IMR-90 (cell line): ENCODE data around the gene RRP8. TPM values are rescaled to one million over a fixed set of nuclear protein-coding genes. Genes with fewer than 3 reads are reported as not detected.

Experiments
- ATAC-seq: fragments of 200-7000 bp; cut with Tn5 transposase; 2 replicates; pipeline ENCODE4 v1.9.1; 2020; ENCODE audit warnings: low read depth, mild to moderate bottlenecking, moderate library complexity
- BruUV-seq: library from RNA; stranded (reverse); fragments of 400-500 nt; replicated peaks from 2 replicates; lab custom pipeline; 2021; lab: Mats Ljungman, UMichigan
- CTCF ChIA-PET: fragments of 300-600 bp; formaldehyde crosslinking; extraction: SDS; loops from one replicate; lab custom pipeline; 2021; ENCODE audit warnings: antibody characterized with exemption; lab: Yijun Ruan, JAX
- POLR2A ChIA-PET: fragments of 300-600 bp; sonication (Branson Sonifier 250); formaldehyde crosslinking; loops from one replicate; lab custom pipeline; 2022; ENCODE audit warnings: antibody characterized with exemption; ENCODE audit not compliant: unreplicated experiment; lab: Charles Lee
- DNase-seq: peaks from one replicate; pipeline ENCODE4 v3.0.0; 2013
- H2AFZ ChIP-seq: replicated peaks from 2 replicates; pipeline ENCODE3; 2013; ENCODE audit warnings: low read length, mild to moderate bottlenecking; ENCODE audit not compliant: poor library complexity
- H2AK5ac ChIP-seq: 2 replicates; pipeline ENCODE4 v1.6.1; 2013; ENCODE audit warnings: low read depth, low read length, inconsistent platforms
- H2AK9ac ChIP-seq: replicated peaks from 2 replicates; pipeline ENCODE3; 2013; ENCODE audit warnings: mild to moderate bottlenecking, low read depth, low read length, moderate library complexity; ENCODE audit not compliant: poor library complexity
- H2BK120ac ChIP-seq: 2 replicates; pipeline ENCODE4 v1.6.1; 2013; ENCODE audit warnings: low read depth, low read length, inconsistent platforms
- H2BK15ac ChIP-seq: 3 replicates; pipeline ENCODE4 v1.6.1; 2013; ENCODE audit warnings: low read depth, low read length, inconsistent platforms
- H2BK20ac ChIP-seq: 2 replicates; pipeline ENCODE4 v1.6.1; 2013; ENCODE audit warnings: low read depth, mild to moderate bottlenecking, inconsistent platforms, low read length, moderate library complexity
- H2BK5ac ChIP-seq: 2 replicates; pipeline ENCODE4 v1.6.1; 2013; ENCODE audit warnings: mild to moderate bottlenecking, low read depth, low read length, inconsistent platforms; ENCODE audit not compliant: poor library complexity, severe bottlenecking
- H3K14ac ChIP-seq: replicated peaks from 2 replicates; pipeline ENCODE4 v1.6.1; 2013; ENCODE audit warnings: low read depth, low read length, inconsistent platforms
- H3K18ac ChIP-seq: 2 replicates; pipeline ENCODE4 v1.6.1; 2013; ENCODE audit warnings: low read depth, low read length, control low read depth
- H3K23ac ChIP-seq: 2 replicates; pipeline ENCODE4 v1.6.1; 2013; ENCODE audit warnings: low read depth, low read length, inconsistent platforms
- H3K27ac ChIP-seq: 2 replicates; pipeline ENCODE4 v1.5.1; 2013; ENCODE audit warnings: mild to moderate bottlenecking, control low read depth, low read length; ENCODE audit not compliant: insufficient read depth
- H3K27me3 ChIP-seq: 2 replicates; pipeline ENCODE4 v1.6.1; 2013; ENCODE audit warnings: low read length; ENCODE audit not compliant: control insufficient read depth, insufficient read depth
- H3K36me3 ChIP-seq: 2 replicates; pipeline ENCODE4 v1.6.1; 2013; ENCODE audit warnings: low read length, mixed read lengths; ENCODE audit not compliant: control insufficient read depth, insufficient read depth
- H3K4ac ChIP-seq: 2 replicates; pipeline ENCODE4 v1.6.1; 2013; ENCODE audit warnings: low read depth, low read length, inconsistent platforms
- H3K4me1 ChIP-seq: 2 replicates; pipeline ENCODE4 v1.6.1; 2013; ENCODE audit warnings: low read length, mixed read lengths; ENCODE audit not compliant: control insufficient read depth, insufficient read depth
- H3K4me2 ChIP-seq: 2 replicates; pipeline ENCODE4 v1.6.1; 2013; ENCODE audit warnings: low read depth, mild to moderate bottlenecking, control low read depth, low read length, moderate library complexity
- H3K4me3 ChIP-seq: 2 replicates; pipeline ENCODE4 v1.5.1; 2013; ENCODE audit warnings: low read depth, mild to moderate bottlenecking, control low read depth, low read length, moderate library complexity; ENCODE audit not compliant: insufficient read depth
- H3K56ac ChIP-seq: 2 replicates; pipeline ENCODE4 v1.6.1; 2013; ENCODE audit warnings: low read length, inconsistent platforms; ENCODE audit not compliant: insufficient read depth; ENCODE audit errors: extremely low read depth
- H3K79me1 ChIP-seq, 2 experiments: 2 replicates each; pipeline ENCODE4 v1.6.1; 2013; ENCODE audit warnings: low read length in 2 of 2, inconsistent platforms in 1 of 2, low read depth in 1 of 2
- H3K9ac ChIP-seq: 2 replicates; pipeline ENCODE4 v1.6.1; 2013; ENCODE audit warnings: low read depth, low read length, control low read depth
- H3K9me1 ChIP-seq: 2 replicates; pipeline ENCODE4 v1.6.1; 2013; ENCODE audit warnings: low read length, inconsistent platforms; ENCODE audit not compliant: insufficient read depth
- H3K9me3 ChIP-seq: 2 replicates; pipeline ENCODE4 v1.6.1; 2013; ENCODE audit warnings: low read length; ENCODE audit not compliant: control insufficient read depth, insufficient read depth
- H4K20me1 ChIP-seq: 2 replicates; pipeline ENCODE4 v1.6.1; 2013; ENCODE audit warnings: low read length, inconsistent platforms; ENCODE audit not compliant: insufficient read depth
- H4K5ac ChIP-seq: 2 replicates; pipeline ENCODE4 v1.6.1; 2013; ENCODE audit warnings: mild to moderate bottlenecking, low read depth, low read length, control low read depth
- H4K8ac ChIP-seq, 2 experiments: 2 replicates each; pipeline ENCODE4 v1.6.1; 2013; ENCODE audit warnings: low read depth in 2 of 2, low read length in 2 of 2, control low read depth in 1 of 2, inconsistent platforms in 1 of 2
- H4K91ac ChIP-seq: 2 replicates; pipeline ENCODE4 v1.6.1; 2013; ENCODE audit warnings: low read depth, low read length, inconsistent platforms; ENCODE audit not compliant: insufficient read depth
- BHLHE40 ChIP-seq: fragments of 150-350 bp; IDR thresholded peaks from 2 replicates; pipeline ENCODE4 v1.6.1; 2016; ENCODE audit warnings: mild to moderate bottlenecking, low read depth, low read length
- CEBPB ChIP-seq: IDR thresholded peaks from 2 replicates; pipeline ENCODE4 v1.6.1; 2012; ENCODE audit warnings: low read depth, low read length, improper control_type of control experiment
- FOS ChIP-seq: fragments of 150-350 bp; IDR thresholded peaks from 2 replicates; pipeline ENCODE4 v1.6.1; 2016; ENCODE audit warnings: low read depth, low read length
- MAFK ChIP-seq: IDR thresholded peaks from 2 replicates; pipeline ENCODE4 v1.6.1; 2012; ENCODE audit warnings: low read depth, low read length, improper control_type of control experiment
- MAZ ChIP-seq: IDR thresholded peaks from 2 replicates; pipeline ENCODE4 v1.6.1; 2012; ENCODE audit warnings: low read depth, mild to moderate bottlenecking, low read length, improper control_type of control experiment, moderate library complexity, borderline replicate concordance
- NFE2L2 ChIP-seq: fragments of 150-350 bp; IDR thresholded peaks from 2 replicates; pipeline ENCODE4 v1.6.1; 2016; ENCODE audit warnings: low read depth, mild to moderate bottlenecking, low read length
- POLR2A ChIP-seq: IDR thresholded peaks from 2 replicates; pipeline ENCODE4 v1.6.1; 2012; ENCODE audit warnings: mild to moderate bottlenecking, low read depth, low read length
- RAD21 ChIP-seq: IDR thresholded peaks from 2 replicates; pipeline ENCODE4 v1.6.1; 2012; ENCODE audit warnings: low read length, improper control_type of control experiment
- RFX5 ChIP-seq: IDR thresholded peaks from 2 replicates; pipeline ENCODE4 v1.8.0; 2012; ENCODE audit warnings: low read depth, mild to moderate bottlenecking, low read length, moderate library complexity
- SMC3 ChIP-seq: fragments of 150-350 bp; IDR thresholded peaks from 2 replicates; pipeline ENCODE4 v1.6.1; 2016; ENCODE audit warnings: low read depth, mild to moderate bottlenecking, antibody characterized with exemption, low read length, moderate library complexity
- WGBS, 2 experiments: methylation state at CpG; one replicate each; pipeline versions ENCODE4 v1.1.5 to v1.1.7; 2013; ENCODE audit warnings: missing lambda C conversion rate in 2 of 2; ENCODE audit not compliant: insufficient read length in 1 of 2; ENCODE audit errors: extremely low coverage in 2 of 2; 5-methylcytosine and 5-hydroxymethylcytosine counted together
- dilution Hi-C: fragments of 300-500 bp; cut with HindIII; formaldehyde crosslinking; loops from one replicate; pipeline ENCODE4 v1.14.3; 2018; ENCODE audit warnings: low sequenced_read_pairs; ENCODE audit not compliant: unreplicated experiment
- in situ Hi-C: fragments of 300-500 bp; cut with MboI; formaldehyde crosslinking; loops from 3 replicates; pipeline ENCODE4 v1.14.3; 2019; ENCODE audit warnings: low sequenced_read_pairs, inconsistent platforms, mixed read lengths
- intact Hi-C: fragments of 100-400 bp; cut with micrococcal nuclease; formaldehyde crosslinking; loops from 2 replicates; pipeline ENCODE4 v1.10.0; 2022
- polyA plus RNA-seq, 3 experiments: library from polyadenylated mRNA; depleted of rRNA; stranded (reverse); fragments of >200 nt; gene quantifications; 2 replicates each; pipeline ENCODE4 v1.2.3, GENCODE V29; 2012; ENCODE audit warnings: low replicate concordance in 1 of 3
- total RNA-seq: library from RNA; depleted of rRNA; stranded (reverse); fragments of >200 nt; gene quantifications from 2 replicates; pipeline ENCODE4 v1.2.3, GENCODE V29; 2012
- TF ChIP-seq, protein P1 (sequence below): fragments of 150-350 bp; IDR thresholded peaks from 2 replicates; pipeline ENCODE4 v1.6.1; 2017; ENCODE audit warnings: mild to moderate bottlenecking, antibody characterized with exemption, low read length, low read depth
- TF ChIP-seq, protein P2 (sequence below): fragments of 150-350 bp; IDR thresholded peaks from 2 replicates; pipeline ENCODE4 v1.6.1; 2016; ENCODE audit warnings: low read depth, mild to moderate bottlenecking, low read length, moderate library complexity, borderline replicate concordance

RRP8 gene
- total and polyA plus RNA-seq, 2 of the 4 experiments (the other 2 are of a cell fraction), result 10.8 to 11.5 TPM

DNA sequence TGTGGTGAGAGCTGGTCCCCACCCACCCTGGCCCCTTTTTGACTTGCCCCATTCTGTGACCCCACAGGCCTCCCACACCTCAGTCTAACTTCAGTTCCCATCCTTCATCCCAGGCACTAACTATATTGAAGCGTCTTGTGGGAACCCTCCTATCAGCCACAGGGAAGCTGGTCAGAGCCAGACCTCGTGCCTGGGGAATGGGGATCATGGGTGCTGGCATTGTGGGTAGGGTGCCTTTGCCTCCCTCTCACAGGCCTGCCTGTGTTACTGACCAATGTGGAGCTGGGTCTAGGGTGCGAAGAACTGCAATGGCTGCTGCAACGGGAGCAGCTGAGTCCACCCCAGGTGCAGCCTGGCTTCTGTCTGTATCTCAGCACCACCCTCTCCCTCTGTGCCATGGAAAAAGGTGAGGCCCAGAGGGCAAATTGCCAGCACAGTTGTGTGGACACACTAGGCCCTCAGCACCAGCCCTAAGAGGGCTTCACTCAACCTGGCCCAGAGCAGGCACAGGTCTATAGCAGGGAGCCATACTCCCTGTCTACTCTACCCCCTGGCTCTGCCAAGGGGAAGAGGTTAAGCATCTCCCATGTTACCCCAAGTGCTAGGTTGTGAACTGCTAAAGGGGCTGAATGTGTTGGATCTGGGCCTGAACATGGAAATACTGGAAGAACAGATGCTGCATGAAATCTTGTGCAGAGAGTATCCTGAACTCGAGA is 37.3 kb downstream of the RRP8 start:
- H3K23ac ChIP-seq, result no peak overlapping the region
- H3K4me2 ChIP-seq, result no peak overlapping the region
- no peaks in the 10 kb centered on the region; the same call in 1 of the 2 replicates for H3K36me3 ChIP-seq
- H3K79me1 ChIP-seq, result no peaks in the 10 kb centered on the region; a peak in 1 of 4 replicates
- no peak overlapping the region for H2BK120ac ChIP-seq
- in situ Hi-C loops (no loop called here), dilution Hi-C loops (no loop called here), intact Hi-C loops (no loop called here)
- no peak overlapping the region for H3K27ac ChIP-seq
- ChIA-PET CTCF (no interaction called here), POLR2A (no interaction called here)
- DNase-seq (no peak), ATAC-seq (no peak)
- peaks cover 5% of the 10 kb centered on the region; the same call in 1 of the 2 replicates for H3K4me1 ChIP-seq
- no peak overlapping the region for H3K56ac ChIP-seq
- H3K14ac ChIP-seq, result no peak overlapping the region
- no peaks in the 10 kb centered on the region for H4K20me1 ChIP-seq
- no peak overlapping the region for H2AK9ac ChIP-seq
- H3K27me3 ChIP-seq, result no peaks in the 10 kb centered on the region
- H2AK5ac ChIP-seq, result no peak overlapping the region
- BruUV-seq, result no TSS peak
- H3K4ac ChIP-seq, result no peak overlapping the region
- no peak overlapping the region for H2BK20ac ChIP-seq
- H3K4me3 ChIP-seq, result no peak overlapping the region
- WGBS, 2 experiments, result no CpG with 5 or more reads among the region's 5 CpGs
- H4K5ac ChIP-seq, result no peak overlapping the region
- TF ChIP-seq MAZ, result no peak
- TF ChIP-seq MAFK, result no peak
- no peak for TF ChIP-seq RFX5
- TF ChIP-seq POLR2A, result no peak
- no peak for TF ChIP-seq FOS
- TF ChIP-seq SMC3, result no peak
- TF ChIP-seq, protein P1, sequence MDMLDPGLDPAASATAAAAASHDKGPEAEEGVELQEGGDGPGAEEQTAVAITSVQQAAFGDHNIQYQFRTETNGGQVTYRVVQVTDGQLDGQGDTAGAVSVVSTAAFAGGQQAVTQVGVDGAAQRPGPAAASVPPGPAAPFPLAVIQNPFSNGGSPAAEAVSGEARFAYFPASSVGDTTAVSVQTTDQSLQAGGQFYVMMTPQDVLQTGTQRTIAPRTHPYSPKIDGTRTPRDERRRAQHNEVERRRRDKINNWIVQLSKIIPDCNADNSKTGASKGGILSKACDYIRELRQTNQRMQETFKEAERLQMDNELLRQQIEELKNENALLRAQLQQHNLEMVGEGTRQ, result no peak
- no peak for TF ChIP-seq RAD21
- no peak for TF ChIP-seq NFE2L2
- no peak for TF ChIP-seq BHLHE40
- TF ChIP-seq, protein P2, sequence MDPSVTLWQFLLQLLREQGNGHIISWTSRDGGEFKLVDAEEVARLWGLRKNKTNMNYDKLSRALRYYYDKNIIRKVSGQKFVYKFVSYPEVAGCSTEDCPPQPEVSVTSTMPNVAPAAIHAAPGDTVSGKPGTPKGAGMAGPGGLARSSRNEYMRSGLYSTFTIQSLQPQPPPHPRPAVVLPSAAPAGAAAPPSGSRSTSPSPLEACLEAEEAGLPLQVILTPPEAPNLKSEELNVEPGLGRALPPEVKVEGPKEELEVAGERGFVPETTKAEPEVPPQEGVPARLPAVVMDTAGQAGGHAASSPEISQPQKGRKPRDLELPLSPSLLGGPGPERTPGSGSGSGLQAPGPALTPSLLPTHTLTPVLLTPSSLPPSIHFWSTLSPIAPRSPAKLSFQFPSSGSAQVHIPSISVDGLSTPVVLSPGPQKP, result no peak
- TF ChIP-seq CEBPB, result no peak
- no peaks in the 10 kb centered on the region for H3K9me3 ChIP-seq
- H3K18ac ChIP-seq, result no peak overlapping the region
- H3K9ac ChIP-seq, result no peak overlapping the region
- no peak overlapping the region for H2AFZ ChIP-seq
- H4K8ac ChIP-seq, result no peak overlapping the region
- H2BK15ac ChIP-seq, result no peak overlapping the region
- H4K91ac ChIP-seq, result no peak overlapping the region
- H3K9me1 ChIP-seq, result peaks cover 11% of the 10 kb centered on the region
- no peak overlapping the region for H2BK5ac ChIP-seq
